Activated CD4-positive, alpha-beta memory T cell treated with anti-CD3 and anti-CD28 coated beads, Interleukin-2, amount 10 ng/mL, durations not matched to agents 7 days and 5 days (primary cell): ENCODE measurements around the gene ITGB4. TPM values are rescaled to one million over a fixed set of nuclear protein-coding genes. Genes with fewer than 3 reads are reported as not detected.
A peak's percentile ranks its signal among the peaks of the same experiment; 100 is the strongest.
"Not testable (repeated sequence)": the region's sequence is repeated elsewhere in the genome, so short reads cannot be mapped to it uniquely, and the experiment has no call there.

Experiments
- CTCF ChIA-PET: fragments of 350-600 bp; sonication (Branson Sonifier 250); formaldehyde crosslinking; loops from one replicate; lab custom pipeline; 2021; ENCODE audit warnings: antibody characterized with exemption, inconsistent platforms; lab: Charles Lee
- POLR2A ChIA-PET: fragments of 350-600 bp; sonication (Branson Sonifier 250); formaldehyde crosslinking; loops from one replicate; lab custom pipeline; 2021; ENCODE audit warnings: antibody characterized with exemption; lab: Charles Lee
- DNase-seq: peaks from one replicate; pipeline ENCODE4 v3.0.0-alpha.2; 2020
- H3K27ac Mint-ChIP-seq: one replicate; pipeline ENCODE4 v1.8.0; 2021; ENCODE audit warnings: mild to moderate bottlenecking, mixed read lengths
- H3K27me3 Mint-ChIP-seq: one replicate; pipeline ENCODE4 v1.8.0; 2021; ENCODE audit warnings: mixed read lengths
- H3K36me3 Mint-ChIP-seq: one replicate; pipeline ENCODE4 v1.8.0; 2021; ENCODE audit warnings: low read depth, mixed read lengths
- H3K4me1 Mint-ChIP-seq: one replicate; pipeline ENCODE4 v1.8.0; 2021; ENCODE audit warnings: mixed read lengths
- H3K4me3 Mint-ChIP-seq: one replicate; pipeline ENCODE4 v1.8.0; 2021; ENCODE audit warnings: mild to moderate bottlenecking, mixed read lengths
- H3K9me3 Mint-ChIP-seq: one replicate; pipeline ENCODE4 v1.8.0; 2021; ENCODE audit warnings: mixed read lengths
- total RNA-seq, 2 experiments: library from RNA; stranded (reverse); gene quantifications; one replicate each; pipeline ENCODE4 v1.2.3, GENCODE V29; 2021

ITGB4 gene
- total RNA-seq, 2 experiments from 2014 or later: 0.43 to 0.68 TPM

DNA sequence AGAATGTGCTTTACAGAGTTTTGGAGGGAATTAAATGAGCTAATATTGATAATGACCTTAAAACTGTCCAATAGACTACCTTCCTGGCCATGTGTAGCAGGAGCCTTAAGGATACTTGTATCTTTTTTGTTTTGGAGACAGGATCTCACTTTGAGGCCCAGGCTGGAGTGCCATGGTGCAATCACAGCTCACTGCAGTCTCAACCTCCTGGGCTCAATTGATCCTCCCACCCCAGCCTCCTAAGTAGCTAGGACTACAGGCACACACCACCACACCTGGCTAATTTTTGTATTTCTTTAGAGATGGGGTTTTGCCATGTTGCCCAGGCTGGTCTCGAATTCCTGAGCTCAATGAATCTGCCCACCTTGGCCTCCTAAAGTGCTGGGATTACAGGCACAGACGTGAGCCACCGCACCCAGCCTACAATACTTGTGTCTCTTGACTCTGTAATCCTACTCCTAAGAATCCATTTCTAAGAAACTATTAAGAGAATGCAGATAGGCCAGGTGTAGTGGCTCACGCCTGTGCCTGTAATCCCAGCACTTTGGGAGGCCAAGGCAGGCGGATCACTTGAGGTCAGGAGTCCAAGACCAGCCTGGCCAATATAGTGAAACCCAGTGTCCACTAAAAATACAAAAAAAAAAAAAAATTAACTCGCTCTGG is 38.9 kb downstream of the ITGB4 start:
- CTCF ChIA-PET: interaction anchor here (0.5 to 1.7 kb wide), 5 partner anchors 10 to 172 kb away, joined by 3 to 8 read pairs (median 5); no protein-coding TSS in a partner anchor
- not testable (repeated sequence) for H3K27me3 Mint-ChIP-seq, H3K27ac Mint-ChIP-seq, DNase-seq, H3K9me3 Mint-ChIP-seq, H3K4me3 Mint-ChIP-seq, H3K36me3 Mint-ChIP-seq
- H3K4me1 Mint-ChIP-seq: peaks cover 16% of the 10 kb centered on the region
- POLR2A ChIA-PET: interaction anchor here (1.5 to 7.9 kb wide), 3 partner anchors 11 to 95 kb away, joined by 3 to 214 read pairs (median 4); partner anchors contain the start of gene WBP2

- peaks cover 4% of the 10 kb centered on the region for H3K27me3 Mint-ChIP-seq
- H3K4me1 Mint-ChIP-seq: peaks cover 19% of the 10 kb centered on the region
- no peak overlapping the region for H3K27ac Mint-ChIP-seq
- peak overlapping the region; percentile 24 for H3K4me3 Mint-ChIP-seq
- POLR2A ChIA-PET: interaction anchor here (1.1 to 7.9 kb wide), 5 partner anchors 9 to 96 kb away, joined by 3 to 214 read pairs (median 11); partner anchors contain the start of gene RECQL5
- CTCF ChIA-PET: interaction anchor here (0.6 to 5.7 kb wide), 12 partner anchors 9 to 502 kb away, joined by 3 to 92 read pairs (median 4); no protein-coding TSS in a partner anchor
- H3K36me3 Mint-ChIP-seq: no peaks in the 10 kb centered on the region
- no peaks in the 10 kb centered on the region for H3K9me3 Mint-ChIP-seq
- DNase-seq: no peak
Measured at GRCh38 chr17:75762513-75763268, 41.4 kb downstream of the ITGB4 start.

DNA sequence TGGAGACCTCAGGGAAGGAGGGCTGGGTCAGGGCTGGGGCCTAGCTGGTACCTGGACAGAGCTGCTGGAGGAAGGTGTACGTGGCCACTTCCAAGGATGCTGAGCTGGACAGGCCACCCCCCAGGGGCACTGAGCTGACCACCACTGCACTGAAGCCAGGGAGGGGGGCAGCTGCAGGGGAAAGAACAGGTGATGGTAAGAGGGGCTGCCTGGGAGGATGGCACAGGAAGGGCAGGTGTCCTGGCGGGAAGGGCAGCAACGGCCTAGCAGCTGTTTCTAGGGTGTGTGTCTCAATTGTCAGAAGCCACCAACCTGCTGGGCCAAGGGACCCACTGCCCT is 42.0 kb downstream of the ITGB4 start:
- POLR2A ChIA-PET: interaction anchor here (1.5 to 7.9 kb wide), 6 partner anchors 10 to 97 kb away, joined by 3 to 214 read pairs (median 20); partner anchors contain the start of genes RECQL5, UNK and WBP2
- no peaks in the 10 kb centered on the region for H3K9me3 Mint-ChIP-seq
- H3K27me3 Mint-ChIP-seq: peaks cover 4% of the 10 kb centered on the region
- DNase-seq: no peak
- no peaks in the 10 kb centered on the region for H3K36me3 Mint-ChIP-seq
- CTCF ChIA-PET: interaction anchor here (0.6 to 5.7 kb wide), 4 partner anchors 10 to 502 kb away, joined by 3 to 92 read pairs (median 34); no protein-coding TSS in a partner anchor
- H3K4me3 Mint-ChIP-seq: peak overlapping the region; percentile 24
- peaks cover 19% of the 10 kb centered on the region for H3K4me1 Mint-ChIP-seq
- no peak overlapping the region for H3K27ac Mint-ChIP-seq

DNA sequence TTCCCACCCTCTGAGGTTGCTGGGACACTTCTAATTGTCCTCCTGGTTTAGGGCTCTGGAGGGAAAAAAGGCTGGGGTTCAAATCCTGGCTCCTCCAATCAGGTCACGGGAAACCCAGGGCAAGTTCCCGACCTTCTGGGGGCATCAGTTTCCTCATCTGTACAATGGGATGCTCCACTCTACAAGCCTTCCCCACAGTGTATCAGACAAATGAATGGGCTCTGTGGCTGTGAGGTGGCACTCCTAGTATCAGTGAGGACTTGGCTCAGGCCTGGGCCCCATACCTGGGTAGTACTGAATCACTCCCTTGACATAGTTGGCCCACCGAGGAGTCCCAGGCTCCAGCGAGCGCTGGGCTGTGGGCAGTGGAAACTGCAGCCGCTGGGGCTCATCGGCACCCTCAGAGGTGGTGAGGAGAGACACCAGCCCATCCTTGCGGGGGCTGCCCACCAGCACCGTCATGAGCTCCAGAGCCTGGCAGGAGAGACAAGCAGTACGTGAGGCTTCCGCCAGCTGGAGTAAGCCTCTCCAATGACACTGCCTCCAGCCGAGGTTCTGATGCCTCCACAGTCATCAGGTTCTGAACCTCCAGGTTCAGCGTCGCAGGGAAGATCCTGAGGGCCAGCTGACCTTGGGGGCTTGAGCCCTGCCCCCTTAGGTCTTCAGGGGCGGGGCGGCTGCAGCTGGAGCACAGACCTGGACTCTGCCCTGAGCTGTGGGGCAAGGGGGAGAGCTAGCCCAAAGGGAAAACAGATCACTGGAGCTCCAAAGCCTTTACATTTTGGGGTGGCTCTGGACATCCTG is 42.6 kb downstream of the ITGB4 start:
- H3K27ac Mint-ChIP-seq: peak overlapping the region; percentile 24
- H3K4me1 Mint-ChIP-seq: peaks cover 19% of the 10 kb centered on the region
- ChIA-PET CTCF (interaction anchor here (0.5 to 5.7 kb wide), 14 partner anchors 10 to 268 kb away, joined by 3 to 92 read pairs (median 6); partner anchors contain the start of genes SMIM5 and TRIM65), POLR2A (interaction anchor here (0.7 to 7.9 kb wide), 12 partner anchors 8 to 228 kb away, joined by 3 to 214 read pairs (median 6); partner anchors contain the start of genes MRPL38, RECQL5, UNK and WBP2)
- H3K4me3 Mint-ChIP-seq: peak overlapping the region; percentile 77
- no peaks in the 10 kb centered on the region for H3K36me3 Mint-ChIP-seq
- no peak for DNase-seq
- no peaks in the 10 kb centered on the region for H3K9me3 Mint-ChIP-seq
- peaks cover 4% of the 10 kb centered on the region for H3K27me3 Mint-ChIP-seq

DNA sequence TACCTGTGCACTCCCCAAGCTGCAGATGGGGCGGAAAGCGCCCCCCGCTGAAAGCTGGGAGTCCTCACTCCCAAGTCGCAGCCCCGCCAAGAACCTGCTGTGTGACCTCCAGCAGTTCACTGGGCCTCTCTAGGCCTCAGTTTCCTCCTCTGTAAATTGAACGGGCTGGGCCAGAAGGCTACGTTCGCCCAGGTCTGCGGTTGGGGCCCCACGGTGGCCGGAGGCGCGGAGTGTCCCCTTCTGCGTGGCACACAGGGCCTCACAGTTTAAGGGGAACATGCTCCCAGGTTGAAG is 43.1 kb downstream of the ITGB4 start:
- ChIA-PET POLR2A (interaction anchor here (0.7 to 7.9 kb wide), 13 partner anchors 9 to 475 kb away, joined by 3 to 214 read pairs (median 4); partner anchors contain the start of genes MRPL38, SLC25A19, UNK and WBP2), CTCF (interaction anchor here (0.5 to 5.7 kb wide), 15 partner anchors 11 to 268 kb away, joined by 3 to 92 read pairs (median 7); partner anchors contain the start of genes SMIM5 and TRIM65)
- H3K27ac Mint-ChIP-seq: peak overlapping the region; percentile 49
- DNase-seq: no peak
- no peaks in the 10 kb centered on the region for H3K9me3 Mint-ChIP-seq
- H3K4me3 Mint-ChIP-seq: peak overlapping the region; percentile 77
- H3K4me1 Mint-ChIP-seq: peaks cover 19% of the 10 kb centered on the region
- peaks cover 4% of the 10 kb centered on the region for H3K27me3 Mint-ChIP-seq
- no peaks in the 10 kb centered on the region for H3K36me3 Mint-ChIP-seq

DNA sequence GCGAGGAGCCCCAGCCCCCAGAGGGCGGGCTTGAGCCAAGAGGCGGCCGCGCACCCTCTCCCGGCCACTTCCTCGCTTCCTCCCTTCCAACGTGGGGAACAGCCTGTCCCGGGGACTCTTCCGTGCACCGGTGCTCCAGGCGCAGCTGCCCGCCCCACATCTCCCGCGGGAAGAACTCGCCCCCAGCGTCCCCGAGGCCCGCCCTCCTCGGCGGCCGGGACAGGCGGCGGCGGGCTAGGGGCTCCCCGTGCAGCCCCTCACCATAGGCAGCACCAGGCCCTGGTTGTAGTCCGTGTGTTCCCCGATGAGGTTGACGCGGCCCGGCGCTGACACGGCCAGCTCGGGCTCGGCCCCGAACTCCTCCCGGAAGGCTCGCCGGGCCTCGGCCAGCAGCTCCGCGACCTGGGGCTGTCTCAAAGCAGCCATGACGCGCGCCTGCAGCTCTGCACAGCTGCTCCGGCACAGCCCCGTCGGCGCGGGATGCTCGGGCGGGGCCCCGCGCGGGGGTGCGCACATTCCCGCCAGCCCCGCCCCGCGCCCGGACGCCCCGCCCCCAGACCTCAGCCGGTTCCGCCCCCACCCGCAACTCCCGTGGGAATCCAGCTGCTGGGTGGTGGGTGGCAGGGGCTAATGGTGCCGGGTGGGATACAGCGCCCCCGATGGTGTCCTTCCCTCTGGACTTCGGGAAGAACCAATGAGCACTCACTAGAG is 43.6 kb downstream of the ITGB4 start, which contains the start of gene GALK1:
Gene GALK1, minus strand, starts transcription at position 482 of the 711 bp plus-strand sequence. Its CDS starts 56 bp downstream, at position 426.
- Mint-ChIP-seq H3K4me1 (peaks cover 19% of the 10 kb centered on the region), H3K9me3 (no peaks in the 10 kb centered on the region), H3K27me3 (peaks cover 4% of the 10 kb centered on the region), H3K27ac (peak within 1 kb of the TSS; percentile 49), H3K4me3 (peak within 1 kb of the TSS; percentile 77), H3K36me3 (no peaks in the 10 kb centered on the region)
- ChIA-PET POLR2A (interaction anchor here (0.6 to 7.9 kb wide), 15 partner anchors 12 to 475 kb away, joined by 3 to 214 read pairs (median 3); partner anchors contain the start of genes MRPL38, SLC25A19, TRIM65 and UNK), CTCF (interaction anchor here (0.5 to 5.7 kb wide), 23 partner anchors 11 to 275 kb away, joined by 3 to 92 read pairs (median 5); partner anchors contain the start of genes SMIM5, TRIM65 and UNC13D)
- DNase-seq: peak; percentile 82

GRCh38 chr17:75765981-75766380 is 44.7 kb downstream of the ITGB4 start:
- CTCF ChIA-PET: interaction anchor here (1.1 to 5.7 kb wide), 10 partner anchors 10 to 234 kb away, joined by 3 to 92 read pairs (median 12); partner anchors contain the start of genes SMIM5 and TRIM65
- Mint-ChIP-seq H3K27ac (no peak overlapping the region), H3K36me3 (no peaks in the 10 kb centered on the region), H3K27me3 (peaks cover 4% of the 10 kb centered on the region), H3K9me3 (no peaks in the 10 kb centered on the region), H3K4me3 (peak overlapping the region; percentile 30), H3K4me1 (peaks cover 19% of the 10 kb centered on the region)
- POLR2A ChIA-PET: interaction anchor here (1.0 to 7.9 kb wide), 7 partner anchors 11 to 130 kb away, joined by 3 to 214 read pairs (median 22); partner anchors contain the start of genes TRIM65 and UNK
- no peak for DNase-seq

DNA sequence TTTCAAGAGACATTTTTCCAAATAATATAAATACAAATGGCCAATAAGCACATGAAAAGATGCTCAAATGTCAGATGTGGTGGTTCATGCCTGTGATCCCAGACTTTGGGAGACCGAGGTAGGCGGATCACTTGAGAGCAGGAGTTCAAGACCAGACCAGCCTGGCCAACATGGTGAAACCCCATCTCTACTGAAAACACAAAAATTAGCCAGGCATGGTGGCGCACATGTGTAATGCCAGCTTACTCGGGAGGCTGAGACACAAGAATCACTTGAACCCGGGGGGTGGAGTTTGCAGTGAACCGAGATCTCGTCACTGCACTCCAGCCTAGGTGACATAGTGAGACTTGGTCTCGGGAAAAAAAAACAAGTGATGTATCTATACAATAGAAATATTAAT is 46.6 kb downstream of the ITGB4 start:
- H3K4me3 Mint-ChIP-seq: no peak overlapping the region
- peaks cover 14% of the 10 kb centered on the region for H3K4me1 Mint-ChIP-seq
- DNase-seq: no peak
- H3K27me3 Mint-ChIP-seq: peaks cover 4% of the 10 kb centered on the region
- POLR2A ChIA-PET: interaction anchor here (2.8 kb wide), 1 partner anchor 11 kb away, joined by 25 read pairs; a partner anchor contains a TSS
- no peaks in the 10 kb centered on the region for H3K9me3 Mint-ChIP-seq
- no peak overlapping the region for H3K27ac Mint-ChIP-seq
- H3K36me3 Mint-ChIP-seq: no peaks in the 10 kb centered on the region
- CTCF ChIA-PET: interaction anchor here (0.6 kb wide), 1 partner anchor 55 kb away, joined by 3 read pairs; no protein-coding TSS in a partner anchor

DNA sequence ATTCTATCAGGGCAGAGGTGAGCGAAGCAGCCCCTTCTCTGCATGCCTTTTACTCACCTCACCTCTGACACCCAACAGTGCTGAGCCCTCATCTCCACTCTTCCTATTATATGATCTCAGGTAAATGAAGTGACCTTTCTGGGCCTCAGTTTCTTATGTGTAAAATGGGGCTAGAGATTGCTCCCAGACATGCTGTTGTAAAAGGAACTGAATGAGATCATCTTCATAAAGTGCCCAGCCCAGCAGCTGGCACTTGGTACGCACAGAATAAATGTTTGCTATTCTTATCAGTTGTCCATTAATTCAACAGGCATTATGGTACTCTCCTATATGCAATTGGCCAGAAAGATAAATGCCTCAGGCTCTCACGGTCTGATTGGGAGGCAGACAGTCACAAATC is 48.3 kb downstream of the ITGB4 start:
- Mint-ChIP-seq H3K27me3 (peaks cover 4% of the 10 kb centered on the region), H3K4me3 (no peak overlapping the region), H3K9me3 (no peaks in the 10 kb centered on the region), H3K36me3 (peaks cover 2% of the 10 kb centered on the region), H3K27ac (no peak overlapping the region), H3K4me1 (peaks cover 3% of the 10 kb centered on the region)
- DNase-seq: no peak
- ChIA-PET POLR2A (interaction anchor here (2.8 kb wide), 1 partner anchor 9 kb away, joined by 25 read pairs; a partner anchor contains a TSS), CTCF (interaction anchor here (0.7 to 1.2 kb wide), 3 partner anchors 14 to 246 kb away, joined by 3 to 4 read pairs (median 3); no protein-coding TSS in a partner anchor)

DNA sequence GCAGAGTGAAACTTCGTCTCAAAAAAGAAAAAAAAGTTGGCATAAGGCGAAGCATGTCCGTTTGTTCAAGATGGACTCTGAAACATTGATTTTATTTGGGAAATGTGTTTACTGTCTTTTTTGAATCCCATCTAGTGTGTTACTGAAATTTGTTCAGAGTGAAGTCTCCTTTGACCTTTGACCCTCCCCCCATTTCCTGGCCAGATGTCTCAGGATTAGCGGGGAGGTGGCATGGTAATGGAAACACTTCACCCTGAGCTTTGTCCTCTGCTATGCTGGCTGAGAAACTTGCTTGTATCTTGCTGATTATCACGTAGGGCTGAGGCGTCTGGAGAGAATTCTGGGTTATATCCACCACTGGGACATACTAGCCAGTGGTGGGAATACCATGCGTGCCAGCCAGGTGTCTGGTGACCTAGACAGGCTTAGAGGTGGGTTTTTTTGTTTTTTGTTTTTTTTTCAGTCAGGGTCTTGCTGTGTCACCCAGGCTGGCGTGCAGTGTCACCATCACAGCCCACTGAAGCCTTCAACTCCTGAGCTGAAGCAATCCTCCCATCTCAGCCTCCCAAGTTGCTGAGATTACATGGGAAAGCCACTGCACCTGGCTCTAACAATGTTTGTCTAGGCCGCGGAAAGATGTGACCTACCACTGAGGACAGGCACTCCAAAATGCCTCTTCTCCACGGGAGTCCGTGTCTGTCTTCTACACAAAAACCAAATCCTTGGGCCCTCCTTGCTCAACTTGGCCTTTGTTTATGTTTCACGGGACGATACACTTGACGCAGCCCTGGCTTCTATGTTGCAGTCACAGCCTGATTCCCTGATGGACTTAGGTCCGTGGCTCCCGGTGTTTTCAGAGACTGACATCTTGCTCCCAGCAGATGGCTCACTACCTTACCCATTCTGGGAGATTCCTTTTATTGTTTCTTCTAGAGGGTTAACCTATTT is 50.3 kb downstream of the ITGB4 start:
- CTCF ChIA-PET: interaction anchor here (0.6 to 2.2 kb wide), 2 partner anchors 18 to 86 kb away, joined by 3 to 9 read pairs; no protein-coding TSS in a partner anchor
- no peaks in the 10 kb centered on the region for H3K9me3 Mint-ChIP-seq

More for the DNA sequence above, 50.3 kb downstream of the ITGB4 start:
- Mint-ChIP-seq H3K36me3 (peaks cover 14% of the 10 kb centered on the region), H3K27ac (peak overlapping the region; percentile 34), H3K4me1 (peaks cover 12% of the 10 kb centered on the region), H3K4me3 (no peak overlapping the region), H3K27me3 (peaks cover 4% of the 10 kb centered on the region)
- POLR2A ChIA-PET: interaction anchor here (1.2 to 9.6 kb wide), 2 partner anchors 11 to 56 kb away, joined by 3 to 190 read pairs; no protein-coding TSS in a partner anchor
- no peak for DNase-seq
